SIG-M5 treated with dmso at 0.1 percent for 504 hours (cell line): ENCODE measurements around the gene DPF1.

Experiments used
- DNase-seq: peaks from one replicate; lab custom pipeline; 2025; ENCODE audit not compliant: unreplicated experiment; lab: John Stamatoyannopoulos, UW

Gene DPF1

GRCh38 chr19:38201731-38202130 lies 22.3 kb downstream of the DPF1 start:
- DNase-seq = no peak

GRCh38 chr19:38199340-38199739 lies 24.7 kb downstream of the DPF1 start:
- DNase-seq = no peak

- DNase-seq = no peak
These were observed 25.9 kb downstream of the DPF1 start for GRCh38 chr19:38197937-38198704.

DNA sequence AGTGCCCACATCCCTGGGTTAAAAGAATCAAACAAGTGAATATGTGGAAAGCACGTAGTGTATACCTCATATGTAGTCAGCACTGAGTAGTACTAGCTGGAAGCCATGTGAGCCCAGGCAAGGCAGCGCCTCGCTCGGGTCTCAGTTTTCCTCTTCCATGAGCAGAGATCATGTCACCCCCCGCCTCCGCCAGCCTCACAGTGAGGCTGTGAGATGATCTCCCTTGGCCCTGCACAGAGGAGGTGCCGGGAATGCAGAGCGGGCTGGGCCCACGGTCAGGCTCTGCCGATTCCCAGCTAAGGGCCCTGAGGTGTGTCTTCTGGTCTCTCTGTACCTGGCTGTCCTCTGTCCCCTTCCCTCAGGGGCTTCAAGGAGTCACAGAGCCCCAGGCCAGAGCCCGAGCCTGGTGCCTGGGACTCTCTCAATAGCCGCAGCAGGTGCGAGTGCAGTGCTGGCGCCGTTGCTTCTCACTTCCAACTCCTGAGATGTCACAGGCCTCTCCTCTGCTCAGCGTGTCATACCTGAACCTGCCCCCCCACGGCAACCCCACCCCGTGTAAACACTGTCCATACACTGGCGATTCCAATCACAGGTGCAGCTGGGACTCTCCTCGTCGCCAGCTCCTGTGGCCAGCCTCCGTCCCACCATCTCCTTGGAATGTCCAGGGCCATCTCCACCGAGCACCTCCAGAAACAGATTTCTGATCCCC lies 26.9 kb downstream of the DPF1 start:
- DNase-seq = no peak

- no peak for DNase-seq
These were observed 27.7 kb downstream of the DPF1 start for GRCh38 chr19:38196245-38196837.

- DNase-seq = no peak
These were observed 28.8 kb downstream of the DPF1 start for GRCh38 chr19:38195237-38195636.

- no peak for DNase-seq
These were observed 29.8 kb downstream of the DPF1 start for GRCh38 chr19:38194061-38194701.

DNA sequence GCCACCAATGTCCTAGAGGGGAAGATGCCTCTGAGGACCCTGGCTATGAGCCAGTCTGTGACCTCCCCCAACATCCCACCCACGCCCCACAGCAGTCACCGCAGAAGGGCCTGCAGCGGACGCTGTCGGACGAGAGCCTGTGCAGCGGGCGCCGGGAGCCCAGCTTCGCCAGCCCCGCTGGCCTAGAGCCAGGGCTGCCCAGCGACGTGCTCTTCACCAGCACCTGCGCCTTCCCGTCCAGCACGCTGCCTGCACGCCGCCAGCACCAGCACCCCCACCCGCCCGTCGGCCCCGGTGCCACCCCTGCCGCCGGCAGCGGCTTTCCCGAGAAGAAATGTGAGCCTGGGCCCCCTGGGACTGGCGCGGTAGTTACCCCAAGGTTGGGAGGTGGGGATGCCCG lies 30.6 kb downstream of the DPF1 start:
- no peak for DNase-seq

DNA sequence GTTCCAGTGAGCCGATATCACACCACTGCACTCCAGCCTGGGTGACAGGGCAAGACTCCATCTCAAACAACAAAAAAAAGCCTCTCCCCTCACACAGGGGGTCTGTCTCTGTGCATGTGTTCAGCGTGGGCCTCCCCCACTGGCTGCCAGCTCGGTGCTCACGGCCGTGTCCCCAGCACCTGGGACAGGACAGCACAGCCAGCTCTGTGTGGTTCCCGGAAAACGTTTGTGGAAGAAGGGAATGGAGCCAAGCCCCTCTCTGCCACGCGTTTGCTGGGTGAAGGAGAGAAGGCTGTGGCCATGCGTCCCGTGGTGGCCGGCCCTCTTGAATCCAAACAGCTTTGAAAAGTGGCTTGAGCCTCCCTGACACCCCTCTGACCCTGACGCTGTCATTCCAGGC lies 32.3 kb downstream of the DPF1 start:
- no peak for DNase-seq

GRCh38 chr19:38190793-38191192 lies 33.2 kb downstream of the DPF1 start:
- no peak for DNase-seq

GRCh38 chr19:38190061-38190460 lies 34.0 kb downstream of the DPF1 start:
- DNase-seq = no peak

DNA sequence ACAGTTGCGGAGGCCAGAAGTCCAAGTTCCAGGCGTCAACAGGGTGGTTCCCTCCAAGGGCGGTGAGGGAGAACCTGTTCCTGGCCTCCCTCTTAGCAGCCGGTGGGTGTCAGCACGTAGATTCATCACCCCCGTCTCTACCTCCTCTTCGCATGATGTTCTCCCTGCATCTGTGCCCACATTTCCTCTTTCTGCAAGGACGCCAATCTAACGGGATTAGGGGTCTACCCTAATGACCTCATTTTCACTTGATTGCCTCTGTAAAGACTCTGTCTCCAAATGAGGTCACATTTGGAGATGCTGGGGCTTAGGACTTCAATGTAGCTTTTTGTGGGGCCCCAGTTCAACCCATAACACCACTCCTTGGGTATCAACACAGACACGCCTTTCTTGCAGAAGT lies 38.5 kb downstream of the DPF1 start:
- no peak for DNase-seq

GRCh38 chr19:38184815-38185214 lies 39.2 kb downstream of the DPF1 start:
- no peak for DNase-seq

DNA sequence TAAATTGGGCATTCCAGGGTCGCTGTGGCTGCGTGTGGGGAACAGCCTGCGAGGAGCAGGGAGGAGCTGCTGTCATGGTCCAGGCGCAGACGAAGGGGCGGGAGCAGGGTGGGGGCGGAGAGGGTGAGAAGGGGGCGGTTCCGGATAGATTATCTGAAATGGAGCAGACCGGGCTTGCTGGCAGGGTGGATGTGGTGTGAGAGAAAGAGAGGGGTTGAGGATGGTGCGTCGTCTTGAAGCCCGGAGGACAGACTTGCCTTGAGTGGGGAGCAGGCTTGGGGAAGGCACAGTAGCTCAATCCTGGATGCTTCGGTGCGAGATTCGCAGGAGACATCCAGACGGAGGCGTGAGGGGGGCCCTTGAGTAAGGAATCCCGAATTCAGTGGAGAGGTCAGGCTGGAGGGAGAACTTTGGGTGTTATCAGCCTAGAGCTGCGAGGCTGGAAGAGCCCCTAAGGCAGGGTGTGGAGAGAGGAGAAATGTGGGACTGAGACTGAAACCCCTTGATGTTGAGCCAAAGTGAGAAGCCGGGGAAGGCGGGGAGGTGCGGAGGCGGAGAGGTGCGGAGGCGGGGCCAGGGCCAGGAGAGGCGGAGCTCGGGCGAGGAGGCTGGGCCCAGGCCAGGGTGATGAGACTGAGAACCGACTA lies 40.6 kb downstream of the DPF1 start:
- no peak for DNase-seq

- no peak for DNase-seq
These were observed 41.3 kb downstream of the DPF1 start for GRCh38 chr19:38182536-38183210.

DNA sequence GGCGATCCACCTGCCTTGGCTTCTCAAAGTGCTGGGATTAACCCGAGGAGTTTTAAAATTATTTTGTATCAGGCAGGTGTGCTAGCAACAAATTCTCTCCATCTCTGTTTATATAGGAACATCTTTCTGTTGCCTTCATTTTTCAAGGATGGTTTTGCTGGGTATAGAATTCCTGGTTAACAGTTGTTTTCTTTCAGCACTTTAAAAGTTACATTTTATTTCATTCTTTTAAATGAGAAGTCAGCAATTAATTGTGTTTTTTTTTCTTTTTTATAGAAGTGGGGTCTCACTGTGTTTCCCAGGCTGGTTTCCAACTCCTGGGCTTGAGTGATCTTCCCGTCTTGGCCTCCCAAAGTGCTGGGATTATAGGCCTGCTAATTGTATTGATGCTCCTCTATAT lies 44.0 kb downstream of the DPF1 start:
- no peak for DNase-seq

DNA sequence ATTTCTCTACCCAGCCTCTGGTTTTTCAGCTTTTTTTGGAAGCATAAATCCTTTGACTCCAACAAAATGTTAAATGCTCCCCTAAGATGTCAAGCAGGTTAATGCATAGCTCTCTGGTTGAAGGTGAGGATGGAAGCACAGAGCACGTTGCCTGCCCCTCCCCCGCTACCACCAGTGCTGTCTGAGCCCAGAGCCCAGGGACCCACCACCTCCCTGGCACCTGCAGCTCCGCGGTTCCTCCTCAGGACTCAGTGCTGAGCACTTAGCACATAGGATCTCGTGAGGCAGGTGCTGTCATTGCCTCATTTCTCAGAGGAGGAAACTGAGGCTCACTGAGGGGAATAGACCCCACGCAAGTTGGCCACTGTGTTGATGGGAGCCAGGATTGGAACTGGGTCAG lies 48.6 kb downstream of the DPF1 start:
- DNase-seq = no peak

GRCh38 chr19:38173291-38174041 lies 50.6 kb downstream of the DPF1 start:
- DNase-seq = no peak

GRCh38 chr19:38172001-38172400 lies 52.0 kb downstream of the DPF1 start:
- no peak for DNase-seq

GRCh38 chr19:38170334-38170733 lies 53.7 kb downstream of the DPF1 start:
- DNase-seq = no peak
